Activated CD4-positive, alpha-beta T cell treated with anti-CD3 and anti-CD28 coated beads, Interleukin-10, Interleukin-2, amounts not matched to agents 100 ng/mL and 50 ng/mL, durations not matched to agents 16 hours and 8 hours (primary cell): ENCODE results near the gene FIG4.
"Not testable (repeated sequence)": the region's sequence is repeated elsewhere in the genome, so short reads cannot be mapped to it uniquely, and the experiment has no call there.

Experiments
- DNase-seq: peaks from one replicate; pipeline ENCODE4 v3.0.0-alpha.2; 2020

Gene FIG4

GRCh38 chr6:109864050-109864449 is 173.0 kb downstream of the FIG4 start:
- DNase-seq = no peak

- DNase-seq = no peak
Observed at GRCh38 chr6:109865968-109866367, 174.9 kb downstream of the FIG4 start.

- DNase-seq = no peak
Observed at GRCh38 chr6:109867009-109867969, 176.2 kb downstream of the FIG4 start.

- DNase-seq = no peak
Observed at GRCh38 chr6:109867970-109868358, 176.9 kb downstream of the FIG4 start.

- not testable (repeated sequence) for DNase-seq
Observed at GRCh38 chr6:109869398-109870088, 178.4 kb downstream of the FIG4 start.

- no peak for DNase-seq
Observed at GRCh38 chr6:109870089-109870410, 179.0 kb downstream of the FIG4 start.

- no peak for DNase-seq
Observed at GRCh38 chr6:109872549-109872948, 181.5 kb downstream of the FIG4 start.

GRCh38 chr6:109872968-109873545 is 182.0 kb downstream of the FIG4 start:
- DNase-seq = no peak

GRCh38 chr6:109874086-109874485 is 183.0 kb downstream of the FIG4 start:
- DNase-seq = no peak

GRCh38 chr6:109874621-109875020 is 183.5 kb downstream of the FIG4 start:
- no peak for DNase-seq
